MM.1S (cell line): Measurements from ENCODE around the gene TRAM2.

Experiments used
- DNase-seq: peaks from one replicate; pipeline ENCODE4 v3.0.0-alpha.2; 2015
- H2AFZ ChIP-seq: fragments of 300-600 bp; sonication (generic); 2 replicates; pipeline ENCODE4 v1.6.0; 2016; ENCODE audit warnings: antibody characterized with exemption, low read length
- H3F3A ChIP-seq: fragments of 300-600 bp; sonication (generic); 2 replicates; pipeline ENCODE4 v1.6.1; 2016; ENCODE audit warnings: mild to moderate bottlenecking, antibody characterized with exemption, low read length, moderate library complexity, mixed read lengths; ENCODE audit not compliant: insufficient read depth
- H3K27ac ChIP-seq: fragments of 300-600 bp; sonication (generic); 2 replicates; pipeline ENCODE4 v1.5.1; 2016; ENCODE audit warnings: mild to moderate bottlenecking, low read length
- H3K27me3 ChIP-seq: fragments of 300-600 bp; sonication (generic); replicated peaks from 2 replicates; pipeline ENCODE4 v1.6.0; 2016; ENCODE audit warnings: low read length; ENCODE audit not compliant: insufficient read depth
- H3K36me3 ChIP-seq: fragments of 300-600 bp; sonication (generic); replicated peaks from 2 replicates; pipeline ENCODE4 v1.6.1; 2016; ENCODE audit warnings: mild to moderate bottlenecking, low read length, mixed read lengths; ENCODE audit not compliant: insufficient read depth
- H3K4me1 ChIP-seq: fragments of 300-600 bp; sonication (generic); 2 replicates; pipeline ENCODE4 v1.6.1; 2016; ENCODE audit warnings: low read length, mixed read lengths
- H3K4me2 ChIP-seq: fragments of 300-600 bp; sonication (generic); 2 replicates; pipeline ENCODE4 v1.6.0; 2016; ENCODE audit warnings: low read depth, low read length
- H3K4me3 ChIP-seq: fragments of 300-600 bp; sonication (generic); 2 replicates; pipeline ENCODE4 v1.5.1; 2016; ENCODE audit warnings: low read length, mixed read lengths
- H3K79me2 ChIP-seq: fragments of 300-600 bp; sonication (generic); 2 replicates; pipeline ENCODE4 v1.6.1; 2016; ENCODE audit warnings: mixed run types, low read length, mixed read lengths
- H3K9ac ChIP-seq: fragments of 300-600 bp; sonication (generic); 2 replicates; pipeline ENCODE4 v1.6.1; 2016; ENCODE audit warnings: low read length, mixed read lengths
- H3K9me2 ChIP-seq: fragments of 300-600 bp; sonication (generic); replicated peaks from 2 replicates; pipeline ENCODE4 v1.6.1; 2016; ENCODE audit warnings: mild to moderate bottlenecking, low read length, mixed read lengths; ENCODE audit not compliant: insufficient read depth
- H3K9me3 ChIP-seq: fragments of 300-600 bp; sonication (generic); replicated peaks from 2 replicates; pipeline ENCODE4 v1.6.1; 2016; ENCODE audit warnings: mild to moderate bottlenecking, low read length, mixed read lengths; ENCODE audit not compliant: insufficient read depth
- H4K20me1 ChIP-seq: fragments of 300-600 bp; sonication (generic); 2 replicates; pipeline ENCODE4 v1.6.1; 2016; ENCODE audit warnings: mild to moderate bottlenecking, low read length, moderate library complexity, mixed read lengths; ENCODE audit not compliant: insufficient read depth
- EZH2 ChIP-seq: fragments of 300-600 bp; sonication (generic); optimal IDR thresholded peaks from 2 replicates; pipeline ENCODE3; 2017; ENCODE audit warnings: low read depth, mild to moderate bottlenecking, antibody characterized with exemption, low read length, mixed read lengths
- EZH2phosphoT487 ChIP-seq: fragments of 300-600 bp; sonication (generic); IDR thresholded peaks from 2 replicates; pipeline ENCODE4 v1.6.1; 2018; ENCODE audit warnings: antibody characterized with exemption, low read length
- TF ChIP-seq, protein P1 (sequence below): fragments of 300-600 bp; sonication (generic); IDR thresholded peaks from 2 replicates; pipeline ENCODE4 v1.5.1; 2016; ENCODE audit warnings: antibody characterized with exemption, low read length, mixed read lengths

Gene TRAM2

DNA sequence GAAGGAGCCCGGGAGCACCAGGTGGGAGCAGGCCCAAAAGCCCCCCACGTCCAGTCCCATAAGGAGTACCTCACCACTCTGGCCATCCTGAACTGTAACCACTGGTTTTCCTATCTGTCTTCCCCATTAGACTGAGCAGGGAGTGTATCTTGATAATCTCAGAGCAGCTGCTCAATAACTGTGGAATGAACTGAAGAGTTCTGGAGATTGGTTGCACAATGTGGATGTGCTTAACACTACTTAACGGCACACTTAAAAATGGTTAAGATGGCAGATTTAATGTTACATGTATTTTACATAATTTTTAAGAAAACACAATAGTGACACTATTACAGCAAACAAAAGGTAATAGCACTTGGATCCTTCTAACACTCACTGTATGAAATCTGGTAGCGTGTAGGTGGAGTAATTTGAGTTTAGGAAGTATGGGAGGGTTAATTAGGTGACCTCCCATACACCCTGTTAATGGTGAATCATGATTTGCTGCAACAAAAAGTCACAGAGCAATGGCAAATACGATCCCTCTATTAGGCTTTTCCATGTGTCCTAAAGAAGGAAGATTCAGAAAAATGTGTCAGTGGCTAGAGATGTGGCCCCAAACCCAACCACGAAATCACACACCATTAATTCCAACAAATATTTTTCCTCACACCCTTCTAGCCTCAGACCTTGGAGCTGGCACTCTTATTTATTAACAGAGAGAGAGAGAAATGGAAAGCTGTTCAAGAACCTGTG, 18.4 kb downstream of the TRAM2 start:
- Histone ChIP-seq H3K9me2 (no peaks in the 10 kb centered on the region), H3K9me3 (no peaks in the 10 kb centered on the region), H3K4me3 (peak overlapping the region; percentile 28), H3K27me3 (no peaks in the 10 kb centered on the region), H3K4me2 (peak overlapping the region; percentile 65), H3K27ac (peak overlapping the region; percentile 85), H3F3A (peaks cover 55% of the 10 kb centered on the region), H4K20me1 (no peaks in the 10 kb centered on the region), H3K36me3 (0 out of 2 replicates have a peak, but pooled peaks cover 2% of the 10 kb centered on the region), H3K9ac (peak overlapping the region; percentile 58), H3K79me2 (peaks cover 100% of the 10 kb centered on the region), H2AFZ (no peak overlapping the region), H3K4me1 (peaks cover 78% of the 10 kb centered on the region)
- no peak for DNase-seq
- TF ChIP-seq EZH2: no peak

DNA sequence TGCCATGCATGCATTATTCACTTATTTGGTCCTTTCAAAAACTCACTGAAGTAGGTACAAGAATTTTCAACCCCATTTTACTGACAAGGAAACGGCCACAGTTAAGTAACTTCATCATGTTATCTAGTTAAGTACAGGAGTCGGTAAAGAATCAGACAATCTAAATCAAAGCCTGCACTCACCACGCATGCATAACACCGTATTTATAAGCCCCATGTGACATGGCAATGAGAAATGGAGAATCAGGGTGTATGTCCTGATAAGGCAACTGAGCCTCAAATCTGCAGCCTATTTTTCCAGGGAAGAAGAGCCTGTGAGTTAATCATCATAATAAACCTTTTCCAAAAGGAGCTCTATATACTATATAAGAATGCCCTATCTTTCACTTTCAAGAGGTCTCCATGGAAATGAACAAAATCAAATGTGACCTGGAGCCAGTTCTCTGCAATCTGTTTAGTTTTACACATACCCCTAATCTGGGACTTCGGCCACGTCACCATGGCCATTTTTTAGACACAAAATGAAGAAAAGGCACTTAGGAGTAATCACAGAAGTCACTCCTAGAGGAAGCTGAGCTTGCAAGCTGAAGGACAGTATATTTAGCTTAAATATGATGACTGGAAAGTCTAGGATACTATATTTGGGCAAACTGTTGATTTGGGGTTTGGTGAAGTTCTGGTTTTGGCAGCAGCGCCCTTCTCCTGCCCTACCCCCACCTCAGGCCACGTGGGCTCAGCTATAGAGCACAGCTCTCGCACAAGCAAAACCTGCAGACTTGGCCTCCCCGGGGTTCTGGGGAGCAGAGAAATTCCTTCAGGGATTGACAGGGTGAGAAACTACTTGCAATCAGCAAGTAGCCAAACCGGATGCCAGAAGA, 19.2 kb downstream of the TRAM2 start:
- Histone ChIP-seq H3F3A (peaks cover 63% of the 10 kb centered on the region), H3K79me2 (peaks cover 100% of the 10 kb centered on the region), H3K9me2 (no peaks in the 10 kb centered on the region), H3K9me3 (no peaks in the 10 kb centered on the region), H3K4me3 (peak overlapping the region; percentile 28), H3K4me2 (peak overlapping the region; percentile 65), H3K27me3 (no peaks in the 10 kb centered on the region), H3K4me1 (peaks cover 82% of the 10 kb centered on the region), H3K27ac (peak overlapping the region; percentile 85), H3K36me3 (0 out of 2 replicates have a peak, but pooled peaks cover 2% of the 10 kb centered on the region), H4K20me1 (no peaks in the 10 kb centered on the region), H3K9ac (peak overlapping the region; percentile 58), H2AFZ (no peak overlapping the region)
- DNase-seq: peak; percentile 70
- TF ChIP-seq EZH2: no peak
- TF ChIP-seq EZH2phosphoT487: no peak
- TF ChIP-seq, protein P1, sequence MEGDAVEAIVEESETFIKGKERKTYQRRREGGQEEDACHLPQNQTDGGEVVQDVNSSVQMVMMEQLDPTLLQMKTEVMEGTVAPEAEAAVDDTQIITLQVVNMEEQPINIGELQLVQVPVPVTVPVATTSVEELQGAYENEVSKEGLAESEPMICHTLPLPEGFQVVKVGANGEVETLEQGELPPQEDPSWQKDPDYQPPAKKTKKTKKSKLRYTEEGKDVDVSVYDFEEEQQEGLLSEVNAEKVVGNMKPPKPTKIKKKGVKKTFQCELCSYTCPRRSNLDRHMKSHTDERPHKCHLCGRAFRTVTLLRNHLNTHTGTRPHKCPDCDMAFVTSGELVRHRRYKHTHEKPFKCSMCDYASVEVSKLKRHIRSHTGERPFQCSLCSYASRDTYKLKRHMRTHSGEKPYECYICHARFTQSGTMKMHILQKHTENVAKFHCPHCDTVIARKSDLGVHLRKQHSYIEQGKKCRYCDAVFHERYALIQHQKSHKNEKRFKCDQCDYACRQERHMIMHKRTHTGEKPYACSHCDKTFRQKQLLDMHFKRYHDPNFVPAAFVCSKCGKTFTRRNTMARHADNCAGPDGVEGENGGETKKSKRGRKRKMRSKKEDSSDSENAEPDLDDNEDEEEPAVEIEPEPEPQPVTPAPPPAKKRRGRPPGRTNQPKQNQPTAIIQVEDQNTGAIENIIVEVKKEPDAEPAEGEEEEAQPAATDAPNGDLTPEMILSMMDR: no peak

DNA sequence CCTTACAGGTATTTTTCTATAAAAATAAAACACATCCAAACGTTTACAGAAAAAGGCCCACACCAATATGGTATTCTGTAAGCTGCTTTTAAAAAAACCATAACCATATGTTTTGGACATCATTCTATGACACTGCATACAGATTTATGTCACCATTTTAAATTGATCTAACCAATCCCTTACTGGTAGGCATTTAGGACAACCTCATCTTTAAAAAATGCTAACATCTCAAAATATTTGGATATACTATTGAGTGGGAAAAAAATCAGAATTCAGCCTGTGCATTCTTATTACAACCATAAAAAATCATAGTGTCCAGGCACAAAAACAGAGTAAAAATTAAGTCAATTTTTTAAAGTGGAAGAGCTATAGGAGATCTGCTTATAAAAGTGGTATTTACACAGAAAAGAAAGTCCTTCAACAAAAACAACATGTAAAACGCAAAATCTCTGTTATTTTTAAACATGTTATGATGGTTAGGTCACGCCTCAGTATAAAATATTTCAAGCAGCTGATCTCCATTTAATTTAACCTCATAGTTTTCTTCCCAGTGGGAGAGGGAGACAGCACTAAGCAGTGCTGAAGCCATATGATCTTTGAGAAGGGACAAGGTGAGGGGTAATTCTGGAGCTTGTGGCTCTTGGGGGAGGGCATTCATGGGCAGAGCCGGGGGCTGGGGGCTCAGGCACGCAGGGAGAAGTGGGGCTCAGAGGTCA, 21.2 kb downstream of the TRAM2 start:
- peaks cover 93% of the 10 kb centered on the region for H3K4me1 ChIP-seq

More for the DNA sequence above, 21.2 kb downstream of the TRAM2 start:
- no peaks in the 10 kb centered on the region; the same call in 1 of the 2 replicates for H3K36me3 ChIP-seq
- H3K4me3 ChIP-seq: no peak overlapping the region
- peaks cover 100% of the 10 kb centered on the region for H3K79me2 ChIP-seq
- no peak overlapping the region for H2AFZ ChIP-seq
- H4K20me1 ChIP-seq: no peaks in the 10 kb centered on the region
- no peak overlapping the region for H3K9ac ChIP-seq
- H3K9me2 ChIP-seq: no peaks in the 10 kb centered on the region
- peak overlapping the region; percentile 14 for H3K4me2 ChIP-seq
- H3K27me3 ChIP-seq: no peaks in the 10 kb centered on the region
- H3K9me3 ChIP-seq: no peaks in the 10 kb centered on the region
- DNase-seq: no peak
- peaks cover 79% of the 10 kb centered on the region for H3F3A ChIP-seq
- peak overlapping the region; percentile 29; the same call in 1 of the 2 replicates for H3K27ac ChIP-seq
- no peak for TF ChIP-seq EZH2
